ENCODE data around the gene TLCD2. TPM values are rescaled to one million over a fixed set of nuclear protein-coding genes. Genes with fewer than 3 reads are reported as not detected.
"Not testable (repeated sequence)": the region's sequence is repeated elsewhere in the genome, so short reads cannot be mapped to it uniquely, and the experiment has no call there.

The TLCD2 gene
- total RNA-seq, 1 experiment from 2014 or later, result 6.7 TPM

DNA sequence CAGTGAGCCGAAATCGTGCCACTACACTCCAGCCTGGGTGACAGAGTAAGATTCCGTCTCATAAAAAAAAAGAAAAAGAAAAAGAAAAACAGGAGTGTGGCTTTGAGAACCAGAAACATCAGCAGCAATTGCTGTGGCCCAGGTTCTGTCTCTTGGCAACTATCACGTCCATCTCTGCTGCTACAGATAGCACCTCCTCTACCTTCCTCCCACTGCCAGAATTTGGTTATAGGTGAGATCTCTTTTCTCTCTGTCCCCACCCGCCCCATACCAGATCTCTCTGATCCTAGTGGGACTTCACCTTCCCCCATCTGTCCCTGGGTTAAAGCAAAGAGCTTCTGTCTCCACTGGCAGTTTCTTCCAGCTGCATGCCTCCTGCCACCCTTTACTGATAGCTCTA, 3.1 kb downstream of the TLCD2 start:
- intact Hi-C loops (cut with micrococcal nuclease; ENCODE audit: unreplicated experiment), result no loop called here
- Histone ChIP-seq H3K9me2 (ENCODE audit: insufficient read depth) (no peaks in the 10 kb centered on the region), H3K4me2 (no peak overlapping the region), H3K27me3 (ENCODE audit: insufficient read depth, low read depth) (no peaks in the 10 kb centered on the region), H3K4me1 (replicated peaks; ENCODE audit: insufficient read depth) (peaks cover 8% of the 10 kb centered on the region), H4K20me1 (ENCODE audit: insufficient read depth) (no peaks in the 10 kb centered on the region), H2AFZ (no peak overlapping the region), H3F3A (ENCODE audit: insufficient read depth, low read depth) (peaks cover 16% of the 10 kb centered on the region), H3K79me2 (ENCODE audit: low read depth) (no peaks in the 10 kb centered on the region), H3K9me3 (ENCODE audit: insufficient read depth, low read depth) (no peaks in the 10 kb centered on the region), H3K27ac (no peak overlapping the region), H3K4me3 (no peak overlapping the region), H3K36me3 (ENCODE audit: low read depth) (0 out of 2 replicates have a peak, but pooled peaks cover 3% of the 10 kb centered on the region)
- POLR2A ChIA-PET (ENCODE audit: unreplicated experiment), result no interaction called here
- no TSS peak for BruUV-seq (replicated peaks)
- TF ChIP-seq, protein P1, sequence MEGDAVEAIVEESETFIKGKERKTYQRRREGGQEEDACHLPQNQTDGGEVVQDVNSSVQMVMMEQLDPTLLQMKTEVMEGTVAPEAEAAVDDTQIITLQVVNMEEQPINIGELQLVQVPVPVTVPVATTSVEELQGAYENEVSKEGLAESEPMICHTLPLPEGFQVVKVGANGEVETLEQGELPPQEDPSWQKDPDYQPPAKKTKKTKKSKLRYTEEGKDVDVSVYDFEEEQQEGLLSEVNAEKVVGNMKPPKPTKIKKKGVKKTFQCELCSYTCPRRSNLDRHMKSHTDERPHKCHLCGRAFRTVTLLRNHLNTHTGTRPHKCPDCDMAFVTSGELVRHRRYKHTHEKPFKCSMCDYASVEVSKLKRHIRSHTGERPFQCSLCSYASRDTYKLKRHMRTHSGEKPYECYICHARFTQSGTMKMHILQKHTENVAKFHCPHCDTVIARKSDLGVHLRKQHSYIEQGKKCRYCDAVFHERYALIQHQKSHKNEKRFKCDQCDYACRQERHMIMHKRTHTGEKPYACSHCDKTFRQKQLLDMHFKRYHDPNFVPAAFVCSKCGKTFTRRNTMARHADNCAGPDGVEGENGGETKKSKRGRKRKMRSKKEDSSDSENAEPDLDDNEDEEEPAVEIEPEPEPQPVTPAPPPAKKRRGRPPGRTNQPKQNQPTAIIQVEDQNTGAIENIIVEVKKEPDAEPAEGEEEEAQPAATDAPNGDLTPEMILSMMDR (conservative IDR thresholded peaks at IDR 0.05), result no peak
- TF ChIP-seq EZH2 (IDR thresholded peaks at IDR 0.05; ENCODE audit: low read depth), result no peak
- DNase-seq, result no peak
- CTCF ChIA-PET, result no interaction called here

DNA sequence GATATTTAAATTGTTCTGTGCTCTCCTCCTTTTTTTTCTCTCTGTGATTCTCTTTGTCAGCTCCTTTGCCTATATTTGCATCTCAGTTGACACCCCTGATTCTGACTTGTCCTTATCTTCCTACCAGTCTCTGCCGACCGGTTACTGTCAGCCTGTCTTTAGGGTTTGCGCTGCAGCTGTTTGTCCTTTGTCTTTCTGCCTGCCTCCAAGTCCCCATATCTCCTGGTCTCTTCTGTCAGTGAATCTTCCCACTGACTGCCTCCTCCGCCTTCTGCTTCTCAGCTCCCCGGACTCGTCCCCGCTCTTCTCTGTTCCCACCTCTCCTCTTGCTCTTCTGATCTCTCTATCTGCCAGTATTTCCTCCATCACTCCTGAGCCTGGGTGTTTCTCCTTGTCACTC, 5.2 kb downstream of the TLCD2 start:
- CTCF ChIA-PET, result interaction anchor here (0.7 kb wide), 1 partner anchor 37 kb away, joined by 4 read pairs; no protein-coding TSS in a partner anchor
- Histone ChIP-seq H3K4me1 (replicated peaks; ENCODE audit: insufficient read depth) (no peaks in the 10 kb centered on the region), H2AFZ (no peak overlapping the region), H3K27me3 (ENCODE audit: insufficient read depth, low read depth) (no peaks in the 10 kb centered on the region), H3K9me2 (ENCODE audit: insufficient read depth) (no peaks in the 10 kb centered on the region), H3K4me2 (no peak overlapping the region), H3F3A (ENCODE audit: insufficient read depth, low read depth) (no peaks in the 10 kb centered on the region; the same call in 1 of the 2 replicates), H3K9me3 (ENCODE audit: insufficient read depth, low read depth) (no peaks in the 10 kb centered on the region), H4K20me1 (ENCODE audit: insufficient read depth) (no peaks in the 10 kb centered on the region), H3K36me3 (ENCODE audit: low read depth) (no peaks in the 10 kb centered on the region), H3K27ac (no peak overlapping the region), H3K4me3 (no peak overlapping the region), H3K79me2 (ENCODE audit: low read depth) (no peaks in the 10 kb centered on the region)
- no TSS peak for BruUV-seq (replicated peaks)
- no peak for DNase-seq
- intact Hi-C loops (cut with micrococcal nuclease; ENCODE audit: unreplicated experiment), result no loop called here
- POLR2A ChIA-PET (ENCODE audit: unreplicated experiment), result no interaction called here
- no peak for TF ChIP-seq EZH2 (IDR thresholded peaks at IDR 0.05; ENCODE audit: low read depth)
- TF ChIP-seq, protein P1 (conservative IDR thresholded peaks at IDR 0.05), result no peak

DNA sequence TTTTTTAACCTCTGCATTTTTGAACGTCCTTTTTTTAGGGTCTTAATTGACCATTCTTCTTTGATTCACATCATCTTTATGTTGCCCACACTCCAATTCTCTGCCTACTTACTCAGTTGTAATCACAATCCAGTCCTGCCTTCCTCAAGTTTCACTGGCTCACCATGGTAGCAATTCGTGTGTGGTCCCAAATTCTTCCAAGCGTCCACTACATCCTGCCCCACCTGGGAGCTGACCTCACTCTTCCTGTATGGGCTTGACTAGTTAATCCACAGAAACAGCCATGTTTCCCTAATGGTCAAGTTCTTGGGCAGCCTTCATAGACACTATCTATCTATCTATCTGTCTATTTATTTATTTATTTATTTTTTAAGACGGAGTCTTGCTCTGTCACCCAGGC, 7.1 kb downstream of the TLCD2 start:
- Histone ChIP-seq H3K79me2 (ENCODE audit: low read depth) (no peaks in the 10 kb centered on the region), H3K4me1 (replicated peaks; ENCODE audit: insufficient read depth) (no peaks in the 10 kb centered on the region), H4K20me1 (ENCODE audit: insufficient read depth) (no peaks in the 10 kb centered on the region), H3F3A (ENCODE audit: insufficient read depth, low read depth) (no peaks in the 10 kb centered on the region; the same call in 1 of the 2 replicates), H3K36me3 (ENCODE audit: low read depth) (no peaks in the 10 kb centered on the region), H3K27ac (no peak overlapping the region), H3K27me3 (ENCODE audit: insufficient read depth, low read depth) (no peaks in the 10 kb centered on the region), H3K4me2 (no peak overlapping the region), H3K4me3 (no peak overlapping the region), H3K9me3 (ENCODE audit: insufficient read depth, low read depth) (no peaks in the 10 kb centered on the region), H2AFZ (no peak overlapping the region), H3K9me2 (ENCODE audit: insufficient read depth) (no peaks in the 10 kb centered on the region)
- POLR2A ChIA-PET (ENCODE audit: unreplicated experiment), result no interaction called here
- DNase-seq, result no peak
- TF ChIP-seq EZH2 (IDR thresholded peaks at IDR 0.05; ENCODE audit: low read depth), result no peak
- TF ChIP-seq, protein P1 (conservative IDR thresholded peaks at IDR 0.05), result no peak
- intact Hi-C loops (cut with micrococcal nuclease; ENCODE audit: unreplicated experiment), result no loop called here
- no TSS peak for BruUV-seq (replicated peaks)
- CTCF ChIA-PET, result no interaction called here

DNA sequence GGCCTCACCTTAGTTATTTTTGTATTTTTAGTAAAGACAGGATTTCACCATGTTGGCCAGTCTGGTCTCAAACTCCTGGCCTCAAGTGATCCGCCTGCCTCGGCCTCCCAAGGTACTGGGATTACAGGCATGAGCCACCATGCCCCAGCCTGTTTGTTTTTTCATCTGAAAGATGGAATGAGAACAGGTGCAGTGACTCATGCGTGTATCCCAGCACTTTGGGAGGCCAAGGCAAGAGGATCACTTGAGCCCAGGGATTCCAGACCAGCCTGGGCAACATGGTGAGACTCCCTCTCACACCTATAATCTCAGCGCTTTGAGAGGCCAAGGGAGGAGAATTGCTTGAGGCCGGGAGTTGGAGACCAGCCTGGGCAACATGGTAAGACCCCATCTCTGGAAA, 10.3 kb downstream of the TLCD2 start:
- H4K20me1 ChIP-seq (ENCODE audit: insufficient read depth); H3K9me2 ChIP-seq (ENCODE audit: insufficient read depth); H3K4me1 ChIP-seq (replicated peaks; ENCODE audit: insufficient read depth); BruUV-seq (replicated peaks); H3K4me3 ChIP-seq; intact Hi-C loops (cut with micrococcal nuclease; ENCODE audit: unreplicated experiment); H3F3A ChIP-seq (ENCODE audit: insufficient read depth, low read depth); H3K36me3 ChIP-seq (ENCODE audit: low read depth); H3K4me2 ChIP-seq; H3K27me3 ChIP-seq (ENCODE audit: insufficient read depth, low read depth); H3K27ac ChIP-seq; H3K9me3 ChIP-seq (ENCODE audit: insufficient read depth, low read depth); H3K79me2 ChIP-seq (ENCODE audit: low read depth); H2AFZ ChIP-seq; CTCF ChIA-PET: not testable (repeated sequence)
- DNase-seq, result peak in 1 of 2 experiments; percentile 33
- POLR2A ChIA-PET (ENCODE audit: unreplicated experiment), result interaction anchor here (0.7 kb wide), 1 partner anchor 16 kb away, joined by 3 read pairs; no protein-coding TSS in a partner anchor

Data from PC-9 (cell line).